HEK293 (cell line): ENCODE measurements around the gene ALG1.

Source experiments
- CTCF ChIA-PET: fragments of 350-600 bp; formaldehyde crosslinking; extraction: SDS; loops from one replicate; lab custom pipeline; 2021; ENCODE audit warnings: antibody characterized with exemption; lab: Yijun Ruan, JAX
- POLR2A ChIA-PET: fragments of 300-600 bp; formaldehyde crosslinking; extraction: SDS; loops from one replicate; lab custom pipeline; 2020; ENCODE audit warnings: antibody characterized with exemption, inconsistent platforms; lab: Yijun Ruan, JAX
- H3K27ac ChIP-seq: fragments of 200-500 bp; sonication (Bioruptor generic); 2 replicates; pipeline ENCODE4 v1.5.1; 2014; ENCODE audit warnings: low read depth, low read length, control low read depth, inconsistent platforms; ENCODE audit errors: extremely low read depth
- H3K36me3 ChIP-seq, 2 experiments: fragments of 200-500 bp in 1 of 2; sonication (Bioruptor generic) in 1 of 2; 1 replicate in 1 of 2; 2 replicates in 1 of 2; pipeline ENCODE4 v1.5.1; 2014 to 2017; ENCODE audit warnings: inconsistent platforms in 2 of 2, low read length in 2 of 2; ENCODE audit not compliant: control insufficient read depth in 2 of 2, insufficient read depth in 1 of 2
- H3K4me1 ChIP-seq: fragments of 200-500 bp; sonication (Bioruptor generic); 2 replicates; pipeline ENCODE4 v1.5.1; 2014; ENCODE audit warnings: mild to moderate bottlenecking, low read length, inconsistent platforms; ENCODE audit not compliant: control insufficient read depth, insufficient read depth
- H3K4me3 ChIP-seq: 2 replicates; pipeline ENCODE4 v1.5.1; 2011; ENCODE audit warnings: low read depth, mild to moderate bottlenecking, control low read depth, low read length, moderate library complexity
- H3K9me3 ChIP-seq: fragments of 200-500 bp; sonication (Bioruptor generic); 2 replicates; pipeline ENCODE4 v1.5.1; 2014; ENCODE audit warnings: low read depth, low read length, inconsistent platforms; ENCODE audit not compliant: control insufficient read depth, insufficient read depth
- EGR2 ChIP-seq: fragments of 450-650 bp; formaldehyde crosslinking; IDR thresholded peaks from 2 replicates; pipeline ENCODE4 v1.5.1; 2016; ENCODE audit warnings: low read depth, missing biosample characterization, missing genetic modification characterization
- HOXA7 ChIP-seq: sonication (generic); formaldehyde crosslinking; IDR thresholded peaks from 2 replicates; pipeline ENCODE4 v1.8.1; 2022; ENCODE audit warnings: missing genetic modification reagents, borderline replicate concordance
- SP3 ChIP-seq: fragments of 450-650 bp; formaldehyde crosslinking; IDR thresholded peaks from 2 replicates; pipeline ENCODE4 v1.5.1; 2016; ENCODE audit warnings: missing biosample characterization, missing genetic modification characterization
- TSHZ1 ChIP-seq: fragments of 450-650 bp; formaldehyde crosslinking; IDR thresholded peaks from 2 replicates; pipeline ENCODE4 v1.5.1; 2016; ENCODE audit warnings: missing biosample characterization, missing genetic modification characterization, borderline replicate concordance
- ZBTB17 ChIP-seq: fragments of 450-650 bp; formaldehyde crosslinking; IDR thresholded peaks from 2 replicates; pipeline ENCODE4 v1.5.1; 2016; ENCODE audit warnings: missing biosample characterization, missing genetic modification characterization
- ZBTB8A ChIP-seq: fragments of 450-650 bp; formaldehyde crosslinking; IDR thresholded peaks from 2 replicates; pipeline ENCODE4 v1.5.1; 2016; ENCODE audit warnings: missing biosample characterization, missing genetic modification characterization
- ZFHX2 ChIP-seq: fragments of 450-650 bp; formaldehyde crosslinking; conservative IDR thresholded peaks from 2 replicates; pipeline ENCODE4 v1.5.1; 2016; ENCODE audit warnings: missing biosample characterization, missing genetic modification characterization
- ZIC2 ChIP-seq: fragments of 450-650 bp; formaldehyde crosslinking; IDR thresholded peaks from 2 replicates; pipeline ENCODE4 v1.5.1; 2016; ENCODE audit warnings: missing biosample characterization, missing genetic modification characterization
- ZNF10 ChIP-seq: fragments of 450-650 bp; formaldehyde crosslinking; IDR thresholded peaks from 2 replicates; pipeline ENCODE4 v1.5.1; 2017; ENCODE audit warnings: missing biosample characterization, missing genetic modification characterization
- ZNF174 ChIP-seq: fragments of 450-650 bp; formaldehyde crosslinking; IDR thresholded peaks from 2 replicates; pipeline ENCODE4 v1.5.0; 2017; ENCODE audit warnings: missing biosample characterization, mild to moderate bottlenecking, missing genetic modification characterization
- ZNF211 ChIP-seq: fragments of 450-650 bp; formaldehyde crosslinking; IDR thresholded peaks from 2 replicates; pipeline ENCODE4 v1.5.1; 2016; ENCODE audit warnings: low read depth, missing biosample characterization, missing genetic modification characterization
- ZNF335 ChIP-seq: fragments of 450-650 bp; formaldehyde crosslinking; conservative IDR thresholded peaks from 2 replicates; pipeline ENCODE4 v1.5.1; 2016; ENCODE audit warnings: missing biosample characterization, missing genetic modification characterization
- ZNF394 ChIP-seq: fragments of 450-650 bp; formaldehyde crosslinking; IDR thresholded peaks from 2 replicates; pipeline ENCODE4 v1.5.1; 2016; ENCODE audit warnings: missing biosample characterization, missing genetic modification characterization, mild to moderate bottlenecking, moderate library complexity, borderline replicate concordance
- ZNF398 ChIP-seq: fragments of 450-650 bp; formaldehyde crosslinking; IDR thresholded peaks from 2 replicates; pipeline ENCODE4 v1.5.1; 2017; ENCODE audit warnings: missing biosample characterization, missing genetic modification characterization
- ZNF76 ChIP-seq: fragments of 450-650 bp; formaldehyde crosslinking; IDR thresholded peaks from 2 replicates; pipeline ENCODE4; 2016; ENCODE audit warnings: low read depth, missing biosample characterization, missing genetic modification characterization, borderline replicate concordance
- ZSCAN5A ChIP-seq: fragments of 450-650 bp; formaldehyde crosslinking; IDR thresholded peaks from 2 replicates; pipeline ENCODE4 v1.5.1; 2016; ENCODE audit warnings: missing biosample characterization, missing genetic modification characterization

ALG1 gene

GRCh38 chr16:5065326-5065725 lies 6.3 kb upstream of the ALG1 start (continued):
- TF ChIP-seq ZNF398 (peak; percentile 6), ZNF174 (tag by site-specific recombination) (no peak), SP3 (tag by site-specific recombination) (no peak), ZSCAN5A (tag by site-specific recombination) (no peak), ZBTB8A (0 out of 2 replicates have a peak, but pooled peaks have one; percentile 2), ZNF211 (tag by site-specific recombination) (no peak), ZNF335 (tag by site-specific recombination) (peak; percentile 68), ZNF394 (tag by site-specific recombination) (no peak), ZBTB17 (tag by site-specific recombination) (no peak), TSHZ1 (no peak)

GRCh38 chr16:5065813-5066212 lies 5.8 kb upstream of the ALG1 start, which contains the start of gene C16orf89:
Gene C16orf89, minus strand, starts transcription at chr16:5065956. Its CDS starts 48 bp downstream, at chr16:5065908.
- no peaks in the 10 kb centered on the region for H3K36me3 ChIP-seq
- no peaks in the 10 kb centered on the region for H3K9me3 ChIP-seq
- H3K4me3 ChIP-seq, result no peak within 1 kb of the TSS
- ChIA-PET CTCF (interaction anchor here (0.7 to 1.3 kb wide), 3 partner anchors 8 to 548 kb away, joined by 3 to 6 read pairs (median 5); no protein-coding TSS in a partner anchor), POLR2A (no interaction called here)
- TF ChIP-seq ZNF76 (tag by site-specific recombination), result peak; percentile 48; the same call in 1 of the 2 replicates
- TF ChIP-seq ZFHX2, result peak; percentile 72
- TF ChIP-seq HOXA7, result no peak
- peak; percentile 54 for TF ChIP-seq EGR2 (tag by site-specific recombination)
- TF ChIP-seq ZIC2, result 0 out of 2 replicates have a peak, but pooled peaks have one; percentile 46
- H3K4me1 ChIP-seq, result peaks cover 14% of the 10 kb centered on the region
- H3K27ac ChIP-seq, result peak within 1 kb of the TSS; percentile 27; the same call in 1 of the 2 replicates

- Histone ChIP-seq H3K9me3 (no peaks in the 10 kb centered on the region), H3K36me3 (no peaks in the 10 kb centered on the region), H3K4me1 (peaks cover 14% of the 10 kb centered on the region), H3K27ac (no peak overlapping the region), H3K4me3 (no peak overlapping the region)
- TF ChIP-seq HOXA7 (no peak), ZNF10 (tag by site-specific recombination) (peak; percentile 54; the same call in 1 of the 2 replicates)
- ChIA-PET CTCF (interaction anchor here (0.8 to 1.3 kb wide), 2 partner anchors 9 to 10 kb away, joined by 5 to 6 read pairs; no protein-coding TSS in a partner anchor), POLR2A (no interaction called here)
Measured at GRCh38 chr16:5066511-5066910, 5.1 kb upstream of the ALG1 start.
